Measurements from ENCODE around the gene CAMSAP3. TPM values are rescaled to one million over a fixed set of nuclear protein-coding genes. Genes with fewer than 3 reads are reported as not detected.
A peak's percentile ranks its signal among the peaks of the same experiment; 100 is the strongest.

Gene CAMSAP3
- total and polyA plus RNA-seq, 12 donors = 0.61 to 18.9 (median 6.0) TPM

DNA sequence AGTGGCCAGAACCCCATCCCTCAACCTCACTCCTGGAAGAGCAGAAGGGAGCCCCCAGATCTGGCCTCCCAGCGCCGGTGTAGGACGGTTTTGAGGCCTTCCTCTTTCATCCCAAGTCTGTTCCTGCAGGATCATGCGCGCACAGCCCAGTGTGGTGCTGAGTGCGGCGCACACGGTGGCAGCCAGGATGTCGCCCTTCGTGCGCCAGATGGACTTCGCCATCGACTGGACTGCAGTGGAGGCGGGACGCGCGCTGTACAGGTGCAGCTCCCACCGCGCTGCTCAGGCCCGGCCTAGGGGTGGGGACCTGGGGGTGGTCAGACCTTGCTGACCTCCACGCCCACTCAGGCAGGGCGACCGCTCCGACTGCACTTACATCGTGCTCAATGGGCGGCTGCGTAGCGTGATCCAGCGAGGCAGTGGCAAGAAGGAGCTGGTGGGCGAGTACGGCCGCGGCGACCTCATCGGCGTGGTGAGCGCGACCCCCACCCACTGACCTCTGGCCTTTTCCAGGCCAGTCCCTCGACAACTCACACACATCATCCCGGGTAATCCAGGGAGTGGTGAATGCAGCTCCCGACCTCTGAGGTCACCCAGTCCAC is 45.4 kb upstream of the CAMSAP3 start:
- Histone ChIP-seq H3K27ac (no peak overlapping the region), H3K9me3 (replicated peaks in 1 of 3) (no peaks in the 10 kb centered on the region), H3K4me3 (no peak overlapping the region), H3K36me3 (replicated peaks in 1 of 2) (peaks cover 0 to 18% of the 10 kb centered on the region in 2 donors), H3K4me1 (replicated peaks in 1 of 2) (no peaks in the 10 kb centered on the region), H3K27me3 (no peaks in the 10 kb centered on the region)
- peak in 3 of 7 donors; percentile 20 to 47 (median 38) for DNase-seq
- no peak for TF ChIP-seq POLR2A (IDR thresholded peaks at IDR 0.05)
- TF ChIP-seq, protein P1, sequence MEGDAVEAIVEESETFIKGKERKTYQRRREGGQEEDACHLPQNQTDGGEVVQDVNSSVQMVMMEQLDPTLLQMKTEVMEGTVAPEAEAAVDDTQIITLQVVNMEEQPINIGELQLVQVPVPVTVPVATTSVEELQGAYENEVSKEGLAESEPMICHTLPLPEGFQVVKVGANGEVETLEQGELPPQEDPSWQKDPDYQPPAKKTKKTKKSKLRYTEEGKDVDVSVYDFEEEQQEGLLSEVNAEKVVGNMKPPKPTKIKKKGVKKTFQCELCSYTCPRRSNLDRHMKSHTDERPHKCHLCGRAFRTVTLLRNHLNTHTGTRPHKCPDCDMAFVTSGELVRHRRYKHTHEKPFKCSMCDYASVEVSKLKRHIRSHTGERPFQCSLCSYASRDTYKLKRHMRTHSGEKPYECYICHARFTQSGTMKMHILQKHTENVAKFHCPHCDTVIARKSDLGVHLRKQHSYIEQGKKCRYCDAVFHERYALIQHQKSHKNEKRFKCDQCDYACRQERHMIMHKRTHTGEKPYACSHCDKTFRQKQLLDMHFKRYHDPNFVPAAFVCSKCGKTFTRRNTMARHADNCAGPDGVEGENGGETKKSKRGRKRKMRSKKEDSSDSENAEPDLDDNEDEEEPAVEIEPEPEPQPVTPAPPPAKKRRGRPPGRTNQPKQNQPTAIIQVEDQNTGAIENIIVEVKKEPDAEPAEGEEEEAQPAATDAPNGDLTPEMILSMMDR (IDR thresholded peaks at IDR 0.05) = no peak
- 93 to 96% (median 94%) methylated on average over 30 to 41 of the region's 41 CpGs for WGBS, 4 donors
- intact Hi-C loops (cut with DNase I) = no loop called here

DNA sequence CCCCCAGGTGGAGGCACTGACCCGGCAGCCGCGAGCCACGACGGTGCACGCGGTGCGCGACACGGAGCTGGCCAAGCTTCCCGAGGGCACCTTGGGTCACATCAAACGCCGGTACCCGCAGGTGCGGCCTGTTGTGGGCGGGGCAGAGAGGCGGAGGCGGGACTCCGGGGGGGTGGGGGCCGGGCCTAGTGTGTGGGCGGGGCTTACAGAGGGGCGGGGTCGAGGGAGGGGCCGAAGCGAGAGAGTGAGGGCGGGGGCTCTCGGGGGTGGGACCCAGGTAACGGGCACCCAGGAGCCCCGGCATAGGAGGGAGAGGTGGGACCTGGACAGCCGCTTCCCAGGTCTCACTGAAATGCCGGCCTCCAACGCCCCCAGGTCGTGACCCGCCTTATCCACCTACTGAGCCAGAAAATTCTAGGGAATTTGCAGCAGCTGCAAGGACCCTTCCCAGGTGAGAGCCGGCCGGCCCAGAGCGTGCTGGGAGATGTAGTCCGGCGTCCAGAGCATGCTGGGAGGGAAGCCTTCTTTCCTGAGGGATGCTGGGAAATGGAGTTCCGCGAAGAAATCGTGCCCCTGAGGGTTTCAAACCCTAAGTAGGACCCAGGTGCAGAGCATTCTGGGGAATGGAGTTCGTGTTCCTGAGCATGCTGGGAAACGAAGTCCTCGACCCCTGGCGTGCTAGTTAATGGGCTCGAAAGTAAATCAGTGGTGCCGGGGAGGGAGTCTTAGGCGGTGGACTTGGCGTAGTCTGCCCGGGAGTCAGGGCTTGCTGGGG is 44.5 kb upstream of the CAMSAP3 start:
- TF ChIP-seq, protein P1 (IDR thresholded peaks at IDR 0.05) = no peak
- peak overlapping the region in 1 of 4 donors; percentile 35 for H3K4me3 ChIP-seq
- intact Hi-C loops (cut with DNase I) = no loop called here
- no peaks in the 10 kb centered on the region for H3K27me3 ChIP-seq
- H3K36me3 ChIP-seq (replicated peaks in 1 of 2) = peaks cover 0 to 24% of the 10 kb centered on the region in 2 donors
- DNase-seq = peak; percentile 77 to 84 (median 81)
- no peaks in the 10 kb centered on the region for H3K9me3 ChIP-seq (replicated peaks in 1 of 3)
- H3K27ac ChIP-seq = peak overlapping the region in 1 of 5 donors; percentile 12
- no peaks in the 10 kb centered on the region for H3K4me1 ChIP-seq (replicated peaks in 1 of 2)
- 19 to 44% (median 27%) methylated on average over 16 to 51 of the region's 51 CpGs for WGBS, 4 donors

DNA sequence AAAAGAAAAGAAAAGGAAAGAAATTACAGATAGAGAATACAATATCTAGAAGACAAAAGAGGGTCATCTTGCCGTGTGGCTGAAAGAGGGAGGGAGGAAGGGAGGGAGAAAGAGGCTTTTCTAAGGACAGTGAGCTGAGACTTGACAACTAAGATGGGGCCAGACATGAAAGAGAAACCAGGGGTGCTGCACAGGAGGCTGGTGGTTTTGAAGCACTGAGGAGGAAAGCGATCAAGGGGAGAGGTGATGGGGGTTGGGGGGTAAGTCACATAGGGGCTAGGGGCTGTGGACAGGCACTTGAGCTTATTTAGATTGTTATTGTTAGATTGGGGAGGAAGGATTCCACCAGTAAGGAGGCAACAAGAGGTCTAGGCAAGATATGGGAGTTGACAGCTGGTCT is 42.9 kb upstream of the CAMSAP3 start:
- H3K4me1 ChIP-seq (replicated peaks in 1 of 2) = no peaks in the 10 kb centered on the region
- no peak for TF ChIP-seq POLR2A (IDR thresholded peaks at IDR 0.05)
- TF ChIP-seq, protein P1 (IDR thresholded peaks at IDR 0.05) = no peak
- no peak overlapping the region for H3K27ac ChIP-seq
- H3K9me3 ChIP-seq (replicated peaks in 1 of 3) = no peaks in the 10 kb centered on the region
- intact Hi-C loops (cut with DNase I) = no loop called here
- no peaks in the 10 kb centered on the region for H3K27me3 ChIP-seq
- H3K36me3 ChIP-seq (replicated peaks in 1 of 2) = peaks cover 0 to 38% of the 10 kb centered on the region in 2 donors
- no peak for DNase-seq
- H3K4me3 ChIP-seq = no peak overlapping the region
- WGBS, 4 donors = 43 to 97% (median 70%) methylated on average over 2 of the region's 2 CpGs

DNA sequence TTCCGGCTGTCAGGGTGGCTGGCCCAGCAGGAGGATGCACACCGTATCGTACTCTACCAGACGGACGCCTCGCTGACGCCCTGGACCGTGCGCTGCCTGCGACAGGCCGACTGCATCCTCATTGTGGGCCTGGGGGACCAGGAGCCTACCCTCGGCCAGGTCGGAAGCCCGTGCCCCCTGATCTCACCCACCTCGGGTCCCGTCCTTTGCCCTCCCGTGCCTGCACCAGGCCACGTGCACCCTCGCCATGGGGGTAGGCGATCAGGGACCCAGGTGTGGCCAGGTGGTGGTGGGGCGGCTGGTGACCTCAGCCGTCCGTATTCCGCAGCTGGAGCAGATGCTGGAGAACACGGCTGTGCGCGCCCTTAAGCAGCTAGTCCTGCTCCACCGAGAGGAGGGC is 41.1 kb upstream of the CAMSAP3 start:
- Histone ChIP-seq H3K4me3 (no peak overlapping the region), H3K4me1 (replicated peaks in 1 of 2) (no peaks in the 10 kb centered on the region), H3K9me3 (replicated peaks in 1 of 3) (no peaks in the 10 kb centered on the region), H3K27ac (no peak overlapping the region), H3K36me3 (replicated peaks in 1 of 2) (peaks cover 0 to 55% of the 10 kb centered on the region in 2 donors), H3K27me3 (no peaks in the 10 kb centered on the region)
- TF ChIP-seq, protein P1 (IDR thresholded peaks at IDR 0.05) = no peak
- no peak for TF ChIP-seq POLR2A (IDR thresholded peaks at IDR 0.05)
- no peak for DNase-seq
- intact Hi-C loops (cut with DNase I) = no loop called here
- WGBS, 4 donors = 88 to 100% (median 91%) methylated on average over 2 to 28 of the region's 28 CpGs

All from adrenal gland (tissue), 12 donors.